GM21390 (cell line): ENCODE measurements around the gene NEURL4.
"Not testable (repeated sequence)": the region's sequence is repeated elsewhere in the genome, so short reads cannot be mapped to it uniquely, and the experiment has no call there.

Experiments
- ATAC-seq: cut with Tn5 transposase; IDR thresholded peaks from one replicate; pipeline ENCODE4 v1.9.1; 2021; ENCODE audit not compliant: unreplicated experiment

NEURL4 gene

GRCh38 chr17:7328840-7329373 is at the start of gene NEURL4:
Gene NEURL4, minus strand, starts transcription at chr17:7329335. Its CDS starts 23 bp downstream, at chr17:7329312.
- ATAC-seq = no peak

GRCh38 chr17:7374353-7374752 is 45.2 kb upstream of the NEURL4 start:
- no peak for ATAC-seq

GRCh38 chr17:7370853-7371252 is 41.7 kb upstream of the NEURL4 start:
- ATAC-seq = no peak

- ATAC-seq = no peak
Measured at GRCh38 chr17:7369825-7370224, 40.7 kb upstream of the NEURL4 start.

GRCh38 chr17:7368599-7368994 is 39.5 kb upstream of the NEURL4 start:
- ATAC-seq = not testable (repeated sequence)

GRCh38 chr17:7367918-7368598 is 38.9 kb upstream of the NEURL4 start:
- no peak for ATAC-seq

GRCh38 chr17:7367083-7367482 is 37.9 kb upstream of the NEURL4 start:
- no peak for ATAC-seq

GRCh38 chr17:7365963-7366362 is 36.8 kb upstream of the NEURL4 start:
- not testable (repeated sequence) for ATAC-seq

GRCh38 chr17:7363311-7363710 is 34.2 kb upstream of the NEURL4 start:
- no peak for ATAC-seq

- no peak for ATAC-seq
Measured at GRCh38 chr17:7361906-7362305, 32.8 kb upstream of the NEURL4 start.

- no peak for ATAC-seq
Measured at GRCh38 chr17:7357381-7357780, 28.2 kb upstream of the NEURL4 start.

- no peak for ATAC-seq
Measured at GRCh38 chr17:7356756-7357155, 27.6 kb upstream of the NEURL4 start.

GRCh38 chr17:7356072-7356549 is 27.0 kb upstream of the NEURL4 start:
- ATAC-seq = no peak

- ATAC-seq = no peak
Measured at GRCh38 chr17:7355573-7355972, 26.4 kb upstream of the NEURL4 start.

- no peak for ATAC-seq
Measured at GRCh38 chr17:7355053-7355452, 25.9 kb upstream of the NEURL4 start, which contains the start of gene TMEM95. Gene TMEM95, plus strand, starts transcription at chr17:7355156. Its CDS starts 49 bp downstream, at chr17:7355205.

- ATAC-seq = no peak
Measured at GRCh38 chr17:7354262-7354843, 25.2 kb upstream of the NEURL4 start.

- ATAC-seq = no peak
Measured at GRCh38 chr17:7352910-7353635, 23.9 kb upstream of the NEURL4 start.

GRCh38 chr17:7352503-7352889 is 23.4 kb upstream of the NEURL4 start:
- no peak for ATAC-seq

GRCh38 chr17:7351665-7352502 is 22.7 kb upstream of the NEURL4 start, which contains the start of gene KCTD11:
Gene KCTD11, plus strand, starts transcription at chr17:7352162.
- peak; percentile 70 for ATAC-seq

GRCh38 chr17:7348478-7349242 is 19.5 kb upstream of the NEURL4 start:
- ATAC-seq = no peak
